Thoracic aorta (tissue), 2 donors: ENCODE measurements around the gene DTWD1. TPM values are rescaled to one million over a fixed set of nuclear protein-coding genes. Genes with fewer than 3 reads are reported as not detected.

Experiments used
- ATAC-seq: fragments of 150-250 bp; one replicate; pipeline ENCODE4 v1.8.0; 2017; ENCODE audit warnings: low read depth; ENCODE audit not compliant: insufficient number of reproducible peaks, low FRiP score
- DNase-seq: peaks from one replicate; pipeline ENCODE4 v3.0.0-alpha.2; 2020; ENCODE audit warnings: low spot score
- H3K27ac ChIP-seq, 2 donors: fragments of 200-600 bp; sonication (generic); 1 replicate in 1 of 2; 2 replicates in 1 of 2; pipeline ENCODE4 v1.5.1; 2016; ENCODE audit warnings: mild to moderate bottlenecking in 2 of 2, moderate library complexity in 2 of 2
- H3K27me3 ChIP-seq: fragments of 200-600 bp; sonication (generic); replicated peaks from 2 replicates; pipeline ENCODE4 v1.6.0; 2016; ENCODE audit warnings: mild to moderate bottlenecking; ENCODE audit not compliant: insufficient read depth
- H3K36me3 ChIP-seq: fragments of 200-600 bp; sonication (generic); one replicate; pipeline ENCODE4 v1.5.1; 2016
- H3K4me1 ChIP-seq, 2 donors: fragments of 200-600 bp; sonication (generic); 1 replicate in 1 of 2; 2 replicates in 1 of 2; pipeline versions ENCODE4 v1.5.1 to v1.6.0; 2016; ENCODE audit warnings: low read depth in 2 of 2, mild to moderate bottlenecking in 1 of 2; ENCODE audit not compliant: control insufficient read depth in 1 of 2
- H3K4me3 ChIP-seq: fragments of 200-600 bp; sonication (generic); 2 replicates; pipeline ENCODE4 v1.5.1; 2016; ENCODE audit warnings: mild to moderate bottlenecking
- H3K9me3 ChIP-seq: fragments of 200-600 bp; sonication (generic); 2 replicates; pipeline ENCODE4 v1.5.1; 2016
- CTCF ChIP-seq: fragments of 200-600 bp; sonication (generic); IDR thresholded peaks from one replicate; pipeline ENCODE4 v1.5.1; 2019; ENCODE audit warnings: antibody characterized with exemption
- total RNA-seq, 2 donors: library from RNA; depleted of rRNA; stranded (reverse); fragments of >200 nt; gene quantifications; one replicate each; pipeline versions ENCODE4 v1.1.0 to v1.2.3, GENCODE V29; 2016

The DTWD1 gene
- total RNA-seq, 2 donors from 2014 or later = 14.5 to 20.4 TPM

GRCh38 chr15:49627407-49627877, 6.6 kb downstream of the DTWD1 start:
- Histone ChIP-seq H3K9me3 (peaks cover 10% of the 10 kb centered on the region), H3K27me3 (no peaks in the 10 kb centered on the region), H3K4me3 (no peak overlapping the region), H3K4me1 (peaks cover 12 to 13% of the 10 kb centered on the region in 2 donors), H3K27ac (no peak overlapping the region), H3K36me3 (peaks cover 9% of the 10 kb centered on the region)
- ATAC-seq (no peak), DNase-seq (no peak)
- no peak for TF ChIP-seq CTCF

- no peak for DNase-seq
- Histone ChIP-seq H3K4me3 (no peak overlapping the region), H3K4me1 (peaks cover 2 to 4% of the 10 kb centered on the region in 2 donors), H3K27me3 (no peaks in the 10 kb centered on the region), H3K36me3 (peaks cover 9% of the 10 kb centered on the region), H3K9me3 (peaks cover 10% of the 10 kb centered on the region), H3K27ac (no peak overlapping the region)
- no peak for ATAC-seq
- TF ChIP-seq CTCF = no peak
Observed at GRCh38 chr15:49628379-49628778, 7.5 kb downstream of the DTWD1 start.

GRCh38 chr15:49637857-49638256, 17.0 kb downstream of the DTWD1 start:
- Histone ChIP-seq H3K4me3 (peak overlapping the region; percentile 15), H3K9me3 (no peaks in the 10 kb centered on the region), H3K36me3 (peaks cover 12% of the 10 kb centered on the region), H3K27me3 (no peaks in the 10 kb centered on the region), H3K27ac (peak overlapping the region; percentile 31 to 57), H3K4me1 (peaks cover 8 to 15% of the 10 kb centered on the region in 2 donors)
- DNase-seq (no peak), ATAC-seq (no peak)
- no peak for TF ChIP-seq CTCF

GRCh38 chr15:49644364-49644794, 23.5 kb downstream of the DTWD1 start:
- no peak for ATAC-seq
- Histone ChIP-seq H3K4me1 (peaks cover 20 to 33% of the 10 kb centered on the region in 2 donors), H3K36me3 (no peaks in the 10 kb centered on the region), H3K4me3 (no peak overlapping the region), H3K27ac (peak overlapping the region; percentile 68 to 69), H3K27me3 (no peaks in the 10 kb centered on the region), H3K9me3 (no peaks in the 10 kb centered on the region)
- DNase-seq = no peak
- TF ChIP-seq CTCF = no peak

GRCh38 chr15:49645277-49645676, 24.4 kb downstream of the DTWD1 start:
- no peak for DNase-seq
- no peak for TF ChIP-seq CTCF
- no peaks in the 10 kb centered on the region for H3K9me3 ChIP-seq
- H3K4me1 ChIP-seq = peaks cover 20 to 33% of the 10 kb centered on the region in 2 donors
- H3K27me3 ChIP-seq = no peaks in the 10 kb centered on the region
- H3K36me3 ChIP-seq = no peaks in the 10 kb centered on the region
- H3K4me3 ChIP-seq = peak overlapping the region; percentile 19
- H3K27ac ChIP-seq = peak overlapping the region; percentile 68 to 69
- ATAC-seq = peak; percentile 57
